K562 (cell line): Measurements from ENCODE around the gene NQO2. TPM values are rescaled to one million over a fixed set of nuclear protein-coding genes. Genes with fewer than 3 reads are reported as not detected.

Experiments
- CEBPZ ChIP-seq: fragments of 150-350 bp; IDR thresholded peaks from 2 replicates; pipeline ENCODE4 v1.6.1; 2014; ENCODE audit warnings: low read depth, mild to moderate bottlenecking, low read length, borderline replicate concordance
- ESRRB ChIP-seq: fragments of 250-450 bp; sonication (Bioruptor Pico); IDR thresholded peaks from 2 replicates; pipeline ENCODE4 v1.5.0; 2020; ENCODE audit warnings: mild to moderate bottlenecking, moderate library complexity, borderline replicate concordance
- FOXA3 ChIP-seq, 2 experiments: fragments of 450-650 bp in 1 of 2; sonication (generic) in 1 of 2; formaldehyde crosslinking; IDR thresholded peaks in 1 of 2; conservative IDR thresholded peaks in 1 of 2; 2 replicates each; pipeline versions ENCODE4 v1.4.0 to v1.8.0; 2020 to 2022; ENCODE audit warnings: mild to moderate bottlenecking in 2 of 2, missing genetic modification reagents in 1 of 2
- HCFC1 ChIP-seq: IDR thresholded peaks from 2 replicates; pipeline ENCODE4 v1.6.1; 2012; ENCODE audit warnings: low read depth, low read length, improper control_type of control experiment
- MCM2 ChIP-seq: fragments of 450-650 bp; IDR thresholded peaks from 2 replicates; pipeline ENCODE4 v1.6.1; 2017; ENCODE audit warnings: low read depth, mild to moderate bottlenecking
- MED1 ChIP-seq: sonication (generic); formaldehyde crosslinking; IDR thresholded peaks from 2 replicates; pipeline ENCODE4 v1.8.1; 2023; ENCODE audit warnings: missing genetic modification reagents, borderline replicate concordance
- PYGO2 ChIP-seq: fragments of 450-650 bp; IDR thresholded peaks from 2 replicates; pipeline ENCODE4 v1.6.1; 2016; ENCODE audit warnings: mild to moderate bottlenecking, missing genetic modification characterization, moderate library complexity, missing compliant biosample characterization
- TCF3 ChIP-seq: sonication (generic); formaldehyde crosslinking; IDR thresholded peaks from 2 replicates; pipeline ENCODE4 v1.4.0; 2020; ENCODE audit warnings: mild to moderate bottlenecking, missing genetic modification reagents
- ZNF217 ChIP-seq: sonication (generic); formaldehyde crosslinking; IDR thresholded peaks from 2 replicates; pipeline ENCODE4 v1.8.0; 2022; ENCODE audit warnings: mild to moderate bottlenecking, missing genetic modification reagents
- ZNF584 ChIP-seq: fragments of 200-800 bp; sonication (Bioruptor generic); IDR thresholded peaks from 2 replicates; pipeline ENCODE4 v1.6.1; 2016; ENCODE audit warnings: low read depth, mild to moderate bottlenecking, missing genetic modification characterization, missing compliant biosample characterization
- polyA plus RNA-seq, 8 experiments: library from polyadenylated mRNA; depleted of rRNA in 4 of 8; stranded (reverse) in 5 of 8; unstranded in 3 of 8; fragments of >200 nt; fragmentation: Nextera tagmentation in 2 of 8; fragmentation: Illumina TruSeq in 1 of 8; extraction: Ambion mirVana in 2 of 8; extraction: Trizol in 1 of 8; gene quantifications; 2 replicates each; pipeline versions ENCODE4 v1.2.1 to v1.2.3, GENCODE V29; 2011 to 2014; ENCODE audit warnings: inconsistent platforms in 1 of 8, missing spikeins in 1 of 8
- total RNA-seq, 7 experiments: library from RNA; depleted of rRNA in 6 of 7; stranded (reverse); fragments of >200 nt in 6 of 7; fragmentation: Illumina TruSeq in 2 of 7; extraction: Trizol in 2 of 7; gene quantifications; 2 replicates each; pipeline versions ENCODE4 v1.2.1 to v1.2.3, GENCODE V29; 2011 to 2021; ENCODE audit warnings: low replicate concordance in 1 of 7
- TF ChIP-seq, protein P1 (sequence below): fragments of 450-650 bp; IDR thresholded peaks from 2 replicates; pipeline ENCODE4 v1.6.1; 2016; ENCODE audit warnings: low read depth
- TF ChIP-seq, protein P2 (sequence below): sonication (generic); formaldehyde crosslinking; IDR thresholded peaks from 2 replicates; pipeline ENCODE4 v1.8.0; 2022; ENCODE audit warnings: missing genetic modification reagents, mild to moderate bottlenecking, borderline replicate concordance

Gene NQO2
- total and polyA plus RNA-seq, 9 of the 15 experiments (the other 6 are each of a cell fraction or from before 2014, with no cell fraction given) = 54.6 to 214 (median 116) TPM

- TF ChIP-seq, protein P1, sequence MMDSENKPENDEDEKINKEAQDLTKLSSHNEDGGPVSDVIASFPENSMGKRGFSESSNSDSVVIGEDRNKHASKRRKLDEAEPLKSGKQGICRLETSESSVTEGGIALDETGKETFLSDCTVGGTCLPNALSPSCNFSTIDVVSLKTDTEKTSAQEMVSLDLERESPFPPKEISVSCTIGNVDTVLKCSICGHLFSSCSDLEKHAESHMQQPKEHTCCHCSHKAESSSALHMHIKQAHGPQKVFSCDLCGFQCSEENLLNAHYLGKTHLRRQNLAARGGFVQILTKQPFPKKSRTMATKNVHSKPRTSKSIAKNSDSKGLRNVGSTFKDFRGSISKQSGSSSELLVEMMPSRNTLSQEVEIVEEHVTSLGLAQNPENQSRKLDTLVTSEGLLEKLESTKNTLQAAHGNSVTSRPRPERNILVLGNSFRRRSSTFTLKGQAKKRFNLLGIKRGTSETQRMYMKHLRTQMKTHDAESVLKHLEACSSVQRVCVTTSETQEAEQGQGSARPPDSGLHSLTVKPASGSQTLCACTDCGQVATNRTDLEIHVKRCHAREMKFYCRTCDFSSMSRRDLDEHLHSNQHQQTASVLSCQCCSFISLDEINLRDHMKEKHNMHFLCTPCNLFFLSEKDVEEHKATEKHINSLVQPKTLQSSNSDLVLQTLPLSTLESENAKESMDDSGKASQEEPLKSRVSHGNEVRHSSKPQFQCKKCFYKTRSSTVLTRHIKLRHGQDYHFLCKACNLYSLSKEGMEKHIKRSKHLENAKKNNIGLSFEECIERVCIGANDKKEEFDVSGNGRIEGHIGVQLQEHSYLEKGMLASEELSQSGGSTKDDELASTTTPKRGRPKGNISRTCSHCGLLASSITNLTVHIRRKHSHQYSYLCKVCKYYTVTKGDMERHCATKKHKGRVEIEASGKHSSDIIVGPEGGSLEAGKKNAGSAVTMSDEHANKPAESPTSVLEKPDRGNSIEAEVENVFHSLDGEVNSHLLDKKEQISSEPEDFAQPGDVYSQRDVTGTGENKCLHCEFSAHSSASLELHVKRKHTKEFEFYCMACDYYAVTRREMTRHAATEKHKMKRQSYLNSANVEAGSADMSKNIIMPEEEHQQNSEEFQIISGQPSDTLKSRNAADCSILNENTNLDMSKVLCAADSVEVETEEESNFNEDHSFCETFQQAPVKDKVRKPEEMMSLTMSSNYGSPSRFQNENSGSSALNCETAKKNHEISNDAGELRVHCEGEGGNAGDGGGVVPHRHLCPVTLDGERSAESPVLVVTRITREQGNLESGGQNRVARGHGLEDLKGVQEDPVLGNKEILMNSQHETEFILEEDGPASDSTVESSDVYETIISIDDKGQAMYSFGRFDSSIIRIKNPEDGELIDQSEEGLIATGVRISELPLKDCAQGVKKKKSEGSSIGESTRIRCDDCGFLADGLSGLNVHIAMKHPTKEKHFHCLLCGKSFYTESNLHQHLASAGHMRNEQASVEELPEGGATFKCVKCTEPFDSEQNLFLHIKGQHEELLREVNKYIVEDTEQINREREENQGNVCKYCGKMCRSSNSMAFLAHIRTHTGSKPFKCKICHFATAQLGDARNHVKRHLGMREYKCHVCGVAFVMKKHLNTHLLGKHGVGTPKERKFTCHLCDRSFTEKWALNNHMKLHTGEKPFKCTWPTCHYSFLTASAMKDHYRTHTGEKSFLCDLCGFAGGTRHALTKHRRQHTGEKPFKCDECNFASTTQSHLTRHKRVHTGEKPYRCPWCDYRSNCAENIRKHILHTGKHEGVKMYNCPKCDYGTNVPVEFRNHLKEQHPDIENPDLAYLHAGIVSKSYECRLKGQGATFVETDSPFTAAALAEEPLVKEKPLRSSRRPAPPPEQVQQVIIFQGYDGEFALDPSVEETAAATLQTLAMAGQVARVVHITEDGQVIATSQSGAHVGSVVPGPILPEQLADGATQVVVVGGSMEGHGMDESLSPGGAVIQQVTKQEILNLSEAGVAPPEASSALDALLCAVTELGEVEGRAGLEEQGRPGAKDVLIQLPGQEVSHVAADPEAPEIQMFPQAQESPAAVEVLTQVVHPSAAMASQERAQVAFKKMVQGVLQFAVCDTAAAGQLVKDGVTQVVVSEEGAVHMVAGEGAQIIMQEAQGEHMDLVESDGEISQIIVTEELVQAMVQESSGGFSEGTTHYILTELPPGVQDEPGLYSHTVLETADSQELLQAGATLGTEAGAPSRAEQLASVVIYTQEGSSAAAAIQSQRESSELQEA = no peak
- TF ChIP-seq ESRRB (CRISPR knock-in tag) = peak; percentile 40; the same call in 1 of the 2 replicates
- TF ChIP-seq HCFC1 = peak; percentile 49; the same call in 1 of the 2 replicates
- no peak for TF ChIP-seq TCF3 (CRISPR knock-in tag)
- no peak for TF ChIP-seq ZNF584 (CRISPR knock-in tag)
- no peak for TF ChIP-seq ZNF217
- TF ChIP-seq PYGO2 (tag) = no peak
- no peak for TF ChIP-seq CEBPZ
- no peak for TF ChIP-seq MCM2
- no peak for TF ChIP-seq MED1 (CRISPR knock-in tag)
- TF ChIP-seq, protein P2, sequence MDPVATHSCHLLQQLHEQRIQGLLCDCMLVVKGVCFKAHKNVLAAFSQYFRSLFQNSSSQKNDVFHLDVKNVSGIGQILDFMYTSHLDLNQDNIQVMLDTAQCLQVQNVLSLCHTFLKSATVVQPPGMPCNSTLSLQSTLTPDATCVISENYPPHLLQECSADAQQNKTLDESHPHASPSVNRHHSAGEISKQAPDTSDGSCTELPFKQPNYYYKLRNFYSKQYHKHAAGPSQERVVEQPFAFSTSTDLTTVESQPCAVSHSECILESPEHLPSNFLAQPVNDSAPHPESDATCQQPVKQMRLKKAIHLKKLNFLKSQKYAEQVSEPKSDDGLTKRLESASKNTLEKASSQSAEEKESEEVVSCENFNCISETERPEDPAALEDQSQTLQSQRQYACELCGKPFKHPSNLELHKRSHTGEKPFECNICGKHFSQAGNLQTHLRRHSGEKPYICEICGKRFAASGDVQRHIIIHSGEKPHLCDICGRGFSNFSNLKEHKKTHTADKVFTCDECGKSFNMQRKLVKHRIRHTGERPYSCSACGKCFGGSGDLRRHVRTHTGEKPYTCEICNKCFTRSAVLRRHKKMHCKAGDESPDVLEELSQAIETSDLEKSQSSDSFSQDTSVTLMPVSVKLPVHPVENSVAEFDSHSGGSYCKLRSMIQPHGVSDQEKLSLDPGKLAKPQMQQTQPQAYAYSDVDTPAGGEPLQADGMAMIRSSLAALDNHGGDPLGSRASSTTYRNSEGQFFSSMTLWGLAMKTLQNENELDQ (CRISPR knock-in tag) = no peak
- no peak for TF ChIP-seq FOXA3 (CRISPR knock-in tag; conservative IDR thresholded peaks at IDR 0.05 in 1 of 2, IDR thresholded peaks at IDR 0.05 in 1 of 2)
Observed at GRCh38 chr6:2989332-2990247, 10.1 kb upstream of the NQO2 start (continued).
